ENCODE data around the gene CNOT1. TPM values are rescaled to one million over a fixed set of nuclear protein-coding genes. Genes with fewer than 3 reads are reported as not detected.
"Not testable (repeated sequence)": the region's sequence is repeated elsewhere in the genome, so short reads cannot be mapped to it uniquely, and the experiment has no call there.

Gene CNOT1
- total RNA-seq (2014; rRNA removed; shearing (Covaris generic)): 97.4 and 112 TPM in 2 replicates

- peak; percentile 99 for DNase-seq (ENCODE audit: low read depth)
Measured at GRCh38 chr16:58629733-58630640, at the start of gene CNOT1. TSS of gene CNOT1 (minus strand) at chr16:58629826. CDS start at chr16:58599337, 30,489 bp downstream.

GRCh38 chr16:58678716-58679115 is 49.1 kb upstream of the CNOT1 start:
- peak; percentile 21 for DNase-seq (ENCODE audit: low read depth)

- no peak for DNase-seq (ENCODE audit: low read depth)
Measured at GRCh38 chr16:58678269-58678668, 48.6 kb upstream of the CNOT1 start.

GRCh38 chr16:58670946-58671583 is 41.4 kb upstream of the CNOT1 start:
- DNase-seq (ENCODE audit: low read depth): no peak

GRCh38 chr16:58670177-58670576 is 40.6 kb upstream of the CNOT1 start:
- DNase-seq (ENCODE audit: low read depth): no peak

GRCh38 chr16:58665200-58665599 is 35.6 kb upstream of the CNOT1 start:
- DNase-seq (ENCODE audit: low read depth): no peak

GRCh38 chr16:58661199-58661830 is 31.7 kb upstream of the CNOT1 start:
- peak; percentile 85 for DNase-seq (ENCODE audit: low read depth)

- DNase-seq (ENCODE audit: low read depth): not testable (repeated sequence)
Measured at GRCh38 chr16:58659911-58660310, 30.3 kb upstream of the CNOT1 start.

GRCh38 chr16:58658796-58659211 is 29.2 kb upstream of the CNOT1 start:
- DNase-seq (ENCODE audit: low read depth): peak; percentile 50

- DNase-seq (ENCODE audit: low read depth): no peak
Measured at GRCh38 chr16:58656899-58657298, 27.3 kb upstream of the CNOT1 start.

- DNase-seq (ENCODE audit: low read depth): no peak
Measured at GRCh38 chr16:58655215-58655596, 25.6 kb upstream of the CNOT1 start.

- no peak for DNase-seq (ENCODE audit: low read depth)
Measured at GRCh38 chr16:58654560-58655214, 25.1 kb upstream of the CNOT1 start.

GRCh38 chr16:58652741-58653140 is 23.1 kb upstream of the CNOT1 start:
- DNase-seq (ENCODE audit: low read depth): peak; percentile 41

GRCh38 chr16:58651965-58652348 is 22.3 kb upstream of the CNOT1 start:
- DNase-seq (ENCODE audit: low read depth): no peak

GRCh38 chr16:58649707-58650106 is 20.1 kb upstream of the CNOT1 start:
- no peak for DNase-seq (ENCODE audit: low read depth)

- no peak for DNase-seq (ENCODE audit: low read depth)
Measured at GRCh38 chr16:58647107-58647506, 17.5 kb upstream of the CNOT1 start.

GRCh38 chr16:58644765-58645487 is 15.3 kb upstream of the CNOT1 start:
- no peak for DNase-seq (ENCODE audit: low read depth)

- no peak for DNase-seq (ENCODE audit: low read depth)
Measured at GRCh38 chr16:58644108-58644507, 14.5 kb upstream of the CNOT1 start.

GRCh38 chr16:58640949-58641348 is 11.3 kb upstream of the CNOT1 start:
- DNase-seq (ENCODE audit: low read depth): no peak

GRCh38 chr16:58639836-58640235 is 10.2 kb upstream of the CNOT1 start:
- no peak for DNase-seq (ENCODE audit: low read depth)

GRCh38 chr16:58639230-58639629 is 9.6 kb upstream of the CNOT1 start:
- no peak for DNase-seq (ENCODE audit: low read depth)

Measured in RPMI7951 (cell line).